ENCODE results near the gene LDAH.
"Not testable (repeated sequence)": the region's sequence is repeated elsewhere in the genome, so short reads cannot be mapped to it uniquely, and the experiment has no call there.

DNA sequence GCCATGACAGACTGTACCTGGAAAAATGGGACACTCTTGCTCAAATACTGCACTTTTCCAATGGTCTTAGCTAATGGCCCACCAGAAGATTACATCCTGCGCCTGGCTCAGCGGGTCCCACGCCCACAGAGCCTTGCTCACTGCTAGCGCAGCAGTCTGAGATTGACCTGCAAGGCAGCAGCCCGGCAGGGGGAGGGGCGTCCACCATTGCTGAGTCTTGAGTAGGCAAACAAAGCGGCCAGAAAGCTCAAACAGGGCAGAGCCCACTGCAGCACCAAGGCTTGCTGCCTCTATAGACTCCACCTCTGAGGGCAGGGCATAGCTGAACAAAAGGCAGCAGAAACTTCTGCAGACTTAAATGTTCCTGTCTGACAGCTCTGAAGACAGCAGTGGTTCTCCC, 111.3 kb downstream of the LDAH start:
- not testable (repeated sequence) for TF ChIP-seq EZH2 (IDR thresholded peaks at IDR 0.05; ENCODE audit: low read length, unreplicated experiment); EZH2phosphoT487 (IDR thresholded peaks at IDR 0.05; ENCODE audit: borderline replicate concordance, low read length)
